Stimulated activated CD4-positive, alpha-beta T cell treated with anti-CD3 and anti-CD28 coated beads, Interleukin-12 subunit alpha, Interleukin-12 subunit beta, amount 100 ng/mL, for 48 hours (primary cell): Measurements from ENCODE around the gene TRABD2B.

Experiments used
- DNase-seq, 3 donors: peaks; one replicate each; pipeline ENCODE4 v3.0.0-alpha.2; 2020; ENCODE audit warnings: low read depth in 2 of 3, low spot score in 1 of 3

TRABD2B gene

DNA sequence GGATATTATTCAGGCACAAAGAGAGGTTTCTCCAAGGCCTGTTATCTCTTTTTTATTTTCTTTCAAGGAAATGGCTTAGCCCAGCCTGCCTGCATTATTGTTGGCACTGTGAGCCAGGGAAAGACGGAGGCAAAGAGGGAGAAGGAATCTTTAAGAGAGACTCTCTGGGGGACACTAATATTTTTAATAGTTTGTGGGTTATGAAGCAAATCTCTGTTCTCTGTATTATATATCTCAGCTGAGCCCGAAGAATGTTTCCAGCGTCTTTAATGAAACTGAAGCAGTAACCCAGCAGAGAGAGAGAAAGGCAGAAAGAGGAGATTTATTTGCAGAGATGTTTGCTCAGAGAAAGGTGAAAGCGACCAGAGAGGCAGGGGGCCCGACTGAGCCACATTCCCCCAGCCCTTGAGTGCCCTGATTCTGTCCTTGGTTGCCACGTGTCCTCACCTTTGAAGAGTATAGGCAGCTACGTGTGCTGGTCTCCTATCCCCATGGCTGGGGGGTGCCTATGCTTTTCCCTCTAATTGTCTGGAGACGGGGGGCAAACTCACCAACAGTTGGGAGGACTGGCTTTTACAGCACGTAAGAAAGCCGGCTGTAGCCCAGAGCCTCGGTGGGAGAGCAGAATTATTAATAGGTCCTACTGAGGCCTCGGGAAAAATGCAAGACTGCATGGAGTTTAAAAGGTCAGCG, 166.4 kb downstream of the TRABD2B start:
- DNase-seq = no peak

DNA sequence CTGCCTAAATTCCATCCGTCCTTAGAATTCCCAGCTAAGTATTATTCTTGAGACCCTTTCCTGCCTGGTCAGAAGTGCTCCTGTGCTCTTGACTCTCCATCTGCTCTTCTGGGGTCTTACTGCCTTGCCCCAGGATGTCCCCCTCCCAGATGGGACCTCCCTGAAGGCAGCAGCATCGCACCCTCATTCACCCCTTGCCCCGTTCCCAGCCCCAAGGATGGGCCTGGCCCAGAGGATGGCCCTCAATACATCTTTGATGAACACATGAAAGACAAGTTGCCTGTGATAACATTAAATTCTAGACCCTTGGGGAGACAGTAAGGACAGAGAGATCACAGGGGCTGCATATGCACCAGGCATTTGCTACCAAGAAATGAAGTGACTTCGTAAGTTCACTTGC, 167.2 kb downstream of the TRABD2B start:
- DNase-seq = no peak

DNA sequence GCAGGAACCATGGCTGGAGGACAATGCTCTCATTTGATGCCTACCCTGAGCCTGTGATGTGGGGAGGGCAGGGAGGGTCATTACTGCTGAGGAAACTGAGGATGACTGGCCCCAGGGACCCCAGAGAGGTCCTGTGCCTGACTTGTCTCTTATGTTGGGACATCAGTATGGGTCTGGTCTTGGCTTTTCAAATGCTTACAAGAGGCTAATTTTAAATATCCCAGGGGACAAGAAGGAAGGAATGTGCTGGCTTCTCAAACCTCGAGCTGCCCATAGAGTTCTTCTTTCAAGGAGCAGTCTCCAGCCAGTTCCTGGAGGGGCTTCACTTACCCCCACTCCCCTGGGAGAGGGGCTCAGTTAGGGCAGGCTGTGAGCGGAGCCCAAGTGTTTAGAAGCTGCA, 168.2 kb downstream of the TRABD2B start:
- DNase-seq = no peak

DNA sequence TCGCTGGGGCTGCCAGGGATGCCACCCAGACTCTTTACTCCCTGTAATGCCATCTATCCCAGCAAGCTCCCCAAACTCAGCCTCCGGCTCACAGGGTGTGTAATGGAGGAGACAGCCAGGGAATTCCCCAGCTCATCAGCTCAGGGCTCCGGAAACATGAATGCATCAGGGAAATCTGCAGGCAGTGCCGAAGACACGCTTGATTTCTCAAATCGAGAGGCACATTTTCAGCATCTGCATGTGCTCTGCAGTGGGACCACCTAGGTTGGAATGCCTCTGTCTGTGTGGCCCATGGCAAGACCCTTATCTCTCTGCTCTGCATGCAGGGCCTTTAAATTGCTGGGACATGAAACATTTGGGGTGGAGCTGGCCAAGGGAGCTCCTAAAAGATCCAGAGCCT, 170.1 kb downstream of the TRABD2B start:
- no peak for DNase-seq

DNA sequence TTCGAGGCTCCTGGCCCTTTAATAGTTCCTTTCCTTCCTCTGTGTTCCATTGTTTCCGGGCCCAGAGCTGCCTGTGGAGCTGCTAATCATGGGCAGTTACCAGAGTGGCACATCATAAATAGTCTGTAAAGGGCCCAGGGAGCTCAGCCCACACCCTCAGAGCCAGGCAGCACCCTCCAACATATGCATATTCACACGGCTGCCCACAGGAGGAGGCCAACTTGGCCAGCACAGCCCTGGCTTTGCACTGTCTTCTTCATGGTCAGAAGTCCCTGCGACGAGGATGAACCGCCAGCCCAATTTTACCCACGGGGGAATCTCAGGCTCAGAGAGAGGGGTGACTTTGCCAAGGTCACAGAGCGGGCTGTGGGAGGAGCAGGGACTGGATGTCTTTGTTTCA, 172.5 kb downstream of the TRABD2B start:
- DNase-seq = no peak

DNA sequence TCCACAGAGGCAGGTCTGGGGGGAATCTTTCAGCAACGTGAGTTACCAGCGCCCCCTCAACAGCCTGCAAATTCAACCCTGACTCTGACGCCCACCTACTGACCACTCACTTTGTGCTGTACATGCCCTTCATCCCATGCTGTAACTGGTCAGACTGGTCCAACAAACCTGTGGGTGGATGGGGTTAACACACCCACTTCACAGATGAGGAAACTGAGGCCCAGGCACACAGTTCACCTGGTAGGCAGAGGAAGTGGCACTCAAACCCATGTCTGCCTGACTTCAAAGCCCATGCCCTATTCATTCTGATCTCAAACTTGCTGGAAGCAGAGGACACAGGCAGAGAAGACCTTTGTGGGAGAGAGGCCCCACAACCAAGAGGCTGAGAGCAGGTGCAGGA, 172.9 kb downstream of the TRABD2B start:
- no peak for DNase-seq

DNA sequence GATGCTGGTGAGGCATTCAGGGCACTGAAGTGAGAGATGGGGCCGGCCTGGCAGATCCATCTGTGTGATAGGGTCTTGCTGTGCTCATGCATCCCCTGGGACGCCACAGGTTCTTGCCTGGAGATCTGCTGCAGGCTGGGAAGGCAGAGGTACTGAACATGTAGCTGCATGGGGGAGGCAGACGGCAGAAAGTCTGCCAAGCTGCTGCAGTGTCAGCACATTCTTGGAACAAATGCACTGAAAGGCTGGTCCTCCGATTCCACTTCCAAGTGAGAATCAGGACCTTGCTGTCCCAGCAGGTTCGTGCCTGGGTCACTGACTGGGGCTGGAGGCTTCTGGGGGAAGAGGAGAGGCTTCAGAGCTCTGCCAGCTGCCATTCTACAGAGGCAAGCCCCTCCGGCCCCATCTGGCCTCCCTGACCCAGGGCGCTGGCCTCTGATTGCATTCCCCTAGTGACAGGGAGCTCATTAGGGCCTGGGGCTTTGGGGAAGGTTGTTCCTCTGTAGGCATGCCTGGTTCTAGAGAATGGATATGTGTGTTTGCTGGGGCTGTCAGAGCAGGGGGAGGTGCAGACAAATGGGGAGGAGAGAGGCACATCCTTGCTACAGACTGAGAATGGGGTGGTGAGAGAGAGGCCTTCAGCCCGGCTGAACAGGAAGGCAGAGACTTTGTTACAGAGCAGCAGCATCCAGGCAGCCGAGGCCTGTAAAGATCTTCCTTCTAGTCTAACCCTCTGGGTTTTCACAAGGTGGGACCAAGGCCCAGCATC, 174.0 kb downstream of the TRABD2B start:
- DNase-seq = no peak

DNA sequence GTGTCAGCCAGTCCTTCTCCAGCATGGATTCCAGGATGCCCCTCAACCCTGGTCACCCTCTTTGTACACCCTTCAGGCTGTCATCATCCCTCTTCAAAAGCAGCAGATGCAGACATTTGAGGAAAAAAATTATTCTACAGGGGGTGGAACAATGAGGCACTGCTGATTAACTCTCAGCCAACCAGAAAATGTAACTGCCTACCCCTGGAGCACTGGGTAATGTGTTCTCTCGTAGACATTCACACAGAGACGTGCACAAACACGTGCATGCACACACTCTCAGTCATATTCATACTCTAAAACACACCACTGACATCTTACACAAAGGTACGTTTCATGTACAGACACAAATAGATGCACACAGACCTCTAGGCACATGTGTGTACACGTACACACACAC, 175.4 kb downstream of the TRABD2B start:
- DNase-seq = no peak

DNA sequence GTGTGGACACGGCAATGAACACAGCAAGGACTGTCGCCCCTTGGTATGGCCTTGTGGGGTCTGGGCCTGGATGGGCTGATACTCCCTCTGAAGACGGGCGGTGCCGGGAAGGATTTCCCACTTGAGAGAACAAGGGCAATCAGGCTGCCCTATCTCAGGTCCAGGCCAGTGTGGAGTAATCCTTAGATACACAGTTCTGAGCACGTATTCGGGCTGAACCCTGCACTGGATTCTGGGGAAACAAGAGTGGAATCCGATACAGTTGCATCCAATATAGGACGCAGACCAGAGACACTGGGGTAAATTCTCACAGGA, 177.7 kb downstream of the TRABD2B start:
- no peak for DNase-seq

DNA sequence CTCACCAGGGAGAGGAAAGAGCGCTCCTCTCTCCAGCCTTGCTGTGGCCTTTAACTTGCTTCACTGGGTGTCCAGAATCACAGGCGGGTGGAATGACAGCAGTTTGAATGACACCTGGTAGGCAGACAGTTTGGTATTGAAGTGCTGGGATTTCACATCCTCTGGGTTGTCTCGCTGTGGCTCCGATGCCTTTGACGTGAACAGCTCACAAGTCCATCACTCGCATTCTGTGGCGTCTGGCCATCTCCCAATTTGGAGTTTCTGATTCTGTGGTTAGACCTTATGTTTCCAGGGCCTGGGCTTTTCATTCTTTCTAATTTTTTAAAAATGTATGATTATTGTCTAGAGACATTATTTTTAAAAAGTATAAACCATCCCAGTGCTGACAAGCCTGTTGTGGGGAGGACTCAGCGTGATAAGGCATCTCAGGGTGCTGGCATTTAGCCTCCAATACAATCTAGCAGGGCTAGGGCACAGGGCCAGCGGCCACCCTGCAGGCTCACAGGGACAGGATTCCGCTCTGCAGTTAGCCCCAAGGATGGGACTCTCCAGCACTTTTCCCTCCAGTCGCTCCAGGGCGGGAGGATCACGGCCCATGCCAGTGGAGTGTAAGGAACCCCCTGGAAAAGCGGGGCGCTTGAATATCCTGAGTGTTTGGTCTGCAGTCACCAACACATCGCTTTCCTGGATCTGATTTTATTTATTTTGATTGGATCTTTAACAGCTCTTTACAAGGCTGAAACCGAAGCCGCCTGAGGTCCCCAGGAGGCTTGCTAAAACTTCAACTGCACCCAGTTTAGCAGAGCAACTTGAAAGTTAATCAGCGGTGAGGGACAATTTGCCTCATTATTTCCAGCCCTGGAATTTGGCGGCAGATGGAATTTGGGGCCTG, 178.3 kb downstream of the TRABD2B start:
- DNase-seq = no peak

DNA sequence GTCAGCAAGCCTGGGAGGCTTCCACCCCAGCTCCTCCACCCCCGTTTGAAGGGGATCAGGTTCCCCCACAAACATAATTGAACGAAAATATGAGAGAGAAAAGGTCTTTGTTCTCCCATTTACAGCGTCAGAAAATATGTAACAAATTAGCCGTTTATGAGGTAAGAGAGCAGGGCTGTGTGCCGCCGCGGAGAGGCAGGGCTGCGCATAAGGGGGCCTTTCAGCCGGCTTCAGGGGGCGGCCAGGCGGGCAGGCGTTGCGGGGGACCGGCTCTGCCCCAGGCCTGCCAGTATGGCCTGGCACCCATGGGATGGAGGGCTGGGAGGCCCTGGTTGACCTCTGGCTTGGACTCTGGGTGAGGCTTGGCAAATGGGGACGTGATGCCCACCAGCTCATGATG, 179.3 kb downstream of the TRABD2B start:
- no peak for DNase-seq

DNA sequence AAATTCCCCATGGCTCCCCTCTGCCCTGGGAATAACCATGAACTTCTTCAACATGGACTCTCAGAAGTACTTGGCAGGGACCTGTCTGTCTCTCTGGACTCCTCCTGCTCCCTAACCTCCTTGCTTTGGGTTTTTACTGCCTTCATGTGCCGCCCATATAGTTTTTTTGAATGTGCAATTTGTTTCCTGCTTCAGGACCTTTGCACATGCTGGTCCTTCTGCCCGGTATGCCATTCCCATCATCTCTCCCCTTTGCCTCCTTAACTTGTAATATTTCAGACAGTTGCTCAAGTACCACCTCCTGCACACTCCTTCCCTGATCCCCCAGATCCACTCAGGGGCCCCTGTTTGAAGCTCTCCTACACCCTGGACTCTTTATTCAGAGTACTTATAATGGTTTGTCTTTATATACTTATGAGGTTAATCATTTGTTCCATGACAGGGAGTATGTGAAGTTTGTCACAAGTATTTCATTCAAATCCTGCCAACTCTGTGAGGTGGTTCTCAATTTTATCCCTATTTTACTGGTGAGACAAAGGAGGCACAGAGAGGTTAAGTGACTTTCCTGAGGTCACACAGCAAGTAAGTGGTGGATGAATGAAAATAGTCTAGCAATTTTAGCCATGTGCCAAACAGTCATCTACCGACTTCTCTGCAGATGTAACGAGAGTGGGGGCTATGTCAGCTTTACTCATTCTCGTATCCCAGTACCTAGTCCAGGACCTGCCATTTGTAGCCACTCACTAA, 180.7 kb downstream of the TRABD2B start:
- no peak for DNase-seq

DNA sequence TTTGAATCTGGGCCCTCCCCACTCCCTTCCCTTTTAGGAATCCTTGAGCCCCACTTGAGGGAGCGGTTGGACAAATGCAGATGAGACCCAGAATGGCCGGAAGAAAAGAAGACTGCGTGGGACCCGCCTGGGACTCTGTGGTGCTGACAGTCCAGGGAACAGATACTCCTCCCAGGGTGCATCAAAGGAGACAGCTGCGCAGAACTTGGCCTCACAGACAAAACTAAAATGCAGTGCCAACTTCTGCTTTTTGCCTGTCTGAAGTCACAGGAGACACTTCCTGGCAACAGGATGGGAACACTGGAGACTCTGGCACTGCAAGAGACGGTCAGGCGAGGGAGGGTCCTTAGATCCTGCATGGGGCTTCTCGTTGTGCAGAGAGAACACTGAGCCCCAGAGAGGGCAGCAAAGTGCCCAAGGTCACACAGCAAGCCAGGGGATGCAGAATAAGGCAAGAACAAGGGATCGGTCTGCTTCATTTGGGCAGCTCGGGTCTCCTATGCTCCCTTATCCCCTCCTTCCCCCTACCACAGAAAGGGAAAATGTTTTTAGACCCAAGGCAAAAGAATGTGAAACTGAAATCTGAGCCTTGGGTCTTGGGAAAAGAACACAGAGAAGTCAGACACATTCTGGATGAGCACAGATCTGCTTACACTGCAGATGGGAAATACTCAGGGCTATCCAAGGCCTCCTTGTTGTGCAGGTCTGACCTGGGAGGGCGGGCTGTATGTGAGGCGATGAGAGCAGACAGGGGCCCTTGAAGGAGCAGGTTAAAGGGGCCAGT, 182.4 kb downstream of the TRABD2B start:
- no peak for DNase-seq

DNA sequence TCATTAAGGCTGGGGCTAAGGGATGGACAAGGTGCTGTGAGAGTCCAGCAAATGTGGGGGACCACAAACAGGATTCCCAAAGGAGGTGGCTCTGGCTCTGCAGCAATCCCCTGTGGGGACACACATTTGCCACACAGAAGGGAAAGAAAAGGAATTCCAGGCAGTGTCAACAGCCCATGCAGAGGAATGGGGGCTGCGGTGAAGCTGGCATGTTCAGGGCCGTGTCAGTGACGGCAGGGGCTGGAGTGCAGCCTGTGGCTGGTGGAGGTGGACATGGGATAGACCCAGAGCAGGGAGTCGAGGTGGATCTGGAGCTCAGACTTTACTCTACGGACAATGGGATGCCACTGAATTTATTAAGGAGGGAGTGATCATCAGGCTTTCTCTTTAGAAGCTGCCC, 183.2 kb downstream of the TRABD2B start:
- no peak for DNase-seq

DNA sequence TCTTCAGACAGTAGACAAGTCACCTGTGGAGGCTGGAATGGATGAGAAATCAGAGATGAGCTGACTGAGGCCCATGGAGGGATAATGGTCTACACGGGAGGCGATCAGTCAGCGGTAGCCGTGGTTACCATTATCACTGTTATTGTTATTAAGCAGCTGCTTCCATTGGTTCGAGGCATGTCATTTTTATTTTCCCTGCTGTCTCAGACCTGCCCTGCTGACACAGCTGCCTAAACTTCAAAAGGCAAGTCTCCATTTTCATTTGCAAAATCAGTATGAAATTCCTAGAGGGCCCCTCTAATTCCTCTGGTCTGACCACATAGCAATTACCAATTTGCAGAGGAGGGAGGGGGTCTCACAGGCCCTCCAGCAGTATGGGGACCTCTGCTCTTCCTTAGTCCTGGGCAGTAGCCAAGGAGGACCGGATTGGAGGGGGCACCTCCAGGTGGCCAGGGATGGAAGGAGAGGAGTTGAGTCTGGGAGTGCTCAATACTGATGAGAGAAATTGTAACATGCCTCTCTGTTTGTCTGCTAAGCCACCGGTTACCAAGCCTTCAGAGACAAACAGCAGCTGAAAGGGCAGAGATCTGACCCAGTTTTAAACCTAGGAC, 184.2 kb downstream of the TRABD2B start:
- no peak for DNase-seq

DNA sequence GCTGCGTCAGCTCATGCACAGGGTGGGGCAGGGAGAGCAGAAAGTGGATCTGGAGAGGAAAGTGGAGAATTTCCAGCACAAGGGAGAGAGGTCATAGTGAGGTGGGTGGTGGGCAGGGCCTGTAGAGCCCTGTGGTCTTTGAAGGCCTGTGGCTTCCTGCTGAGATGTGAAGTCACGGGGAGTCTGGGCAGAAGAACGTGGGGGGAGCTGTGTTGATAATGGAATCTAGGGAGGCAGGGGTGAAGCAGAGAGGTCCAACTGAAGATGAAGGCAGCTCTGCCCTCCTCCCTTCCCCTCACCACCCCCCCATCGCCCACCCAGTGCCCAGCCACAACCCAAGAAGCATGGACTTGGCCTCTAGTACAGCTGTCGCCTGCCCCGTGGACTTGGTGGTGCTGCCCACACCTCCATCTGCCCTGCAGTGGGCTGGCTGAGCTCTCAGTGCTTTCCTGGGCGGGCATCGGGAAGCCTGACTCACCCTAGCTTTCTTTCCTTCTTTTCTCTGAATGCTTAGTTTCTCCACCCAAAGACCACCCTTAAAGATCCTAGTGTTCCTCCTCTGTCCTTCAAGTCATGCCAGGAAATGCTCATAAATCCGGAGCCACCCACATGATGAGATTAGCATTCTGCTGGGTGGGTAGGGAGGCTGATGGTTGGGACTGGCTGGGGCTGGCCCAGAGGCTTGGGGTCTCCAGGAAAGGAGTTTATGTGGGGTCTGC, 186.1 kb downstream of the TRABD2B start:
- DNase-seq = no peak

DNA sequence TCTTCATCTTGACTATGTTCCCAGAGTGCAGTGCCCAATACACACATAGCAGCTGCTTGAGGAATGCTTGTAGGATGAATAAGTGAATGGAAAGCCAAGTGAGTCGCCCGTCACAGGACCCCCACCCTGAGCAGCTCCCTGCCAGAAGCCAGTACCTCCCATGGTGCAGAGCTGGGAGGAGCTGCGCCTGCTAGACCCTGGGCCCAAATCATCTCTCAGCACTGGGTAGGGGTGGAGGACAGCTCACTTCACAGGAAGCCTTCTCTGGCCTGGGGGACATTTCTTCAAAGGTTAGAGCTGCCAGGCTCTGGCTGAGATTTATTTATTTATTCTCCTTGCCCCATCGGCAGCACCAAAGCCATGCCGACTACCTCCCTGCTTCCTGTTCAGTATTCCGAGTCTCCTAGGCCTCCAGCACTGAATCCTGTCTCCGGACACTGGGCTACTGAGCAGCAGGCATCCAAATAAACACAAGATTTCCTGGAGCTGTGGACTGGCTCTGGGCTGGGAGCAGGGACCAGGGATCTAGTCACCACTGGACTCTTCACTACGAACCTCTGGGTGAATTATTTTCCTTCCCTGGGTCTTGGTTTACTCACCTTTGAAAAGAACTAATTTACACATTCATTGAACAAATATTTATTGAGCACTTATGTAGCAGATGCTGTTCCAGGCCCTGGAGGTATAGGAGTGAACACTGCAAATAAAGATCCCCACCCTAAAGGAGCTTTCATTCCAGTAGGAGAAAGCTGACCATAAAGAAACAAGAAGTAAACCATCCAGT, 187.7 kb downstream of the TRABD2B start:
- no peak for DNase-seq

DNA sequence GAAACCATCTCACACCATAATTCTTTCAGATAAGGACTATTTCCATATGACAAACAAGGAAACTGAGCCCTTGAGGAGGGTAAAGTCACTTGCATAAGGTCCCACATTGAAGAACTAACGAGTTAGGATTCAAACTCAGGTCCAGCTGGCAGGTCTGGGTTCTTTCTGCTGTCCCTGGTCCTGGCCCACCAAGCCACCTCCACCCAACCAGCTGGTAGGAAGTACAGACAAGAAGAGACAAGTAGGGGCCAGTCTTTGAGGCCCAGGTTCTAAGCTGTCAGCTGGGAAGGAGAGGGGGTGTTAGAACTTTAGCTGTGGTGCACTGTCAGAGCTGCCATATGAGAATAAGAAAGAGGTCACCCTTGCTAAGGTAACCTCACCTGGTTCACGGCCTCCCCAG, 188.6 kb downstream of the TRABD2B start:
- DNase-seq = no peak

DNA sequence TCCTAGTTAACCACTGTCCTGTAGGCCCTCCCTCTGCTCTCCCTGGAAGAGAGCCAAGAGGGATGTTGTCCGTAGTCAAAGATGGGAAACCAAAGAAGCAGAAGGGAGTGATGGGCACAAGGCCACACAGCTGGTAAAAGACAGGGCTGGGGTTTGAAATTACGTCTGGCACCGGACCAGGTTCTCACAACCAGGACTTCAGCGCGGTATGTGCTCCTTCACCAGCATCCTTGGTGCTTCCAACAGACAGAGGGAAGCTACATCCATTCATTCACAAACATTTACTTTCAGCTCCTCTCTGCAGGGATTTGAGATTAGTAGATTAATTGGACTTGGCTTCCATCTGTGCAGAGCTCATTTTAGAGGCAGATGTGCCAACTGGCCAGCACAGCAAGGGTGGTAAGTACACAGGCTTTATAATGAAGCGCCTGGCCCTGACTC, 191.2 kb downstream of the TRABD2B start:
- no peak for DNase-seq
